ENCODE measurements around the gene OPN1SW.

OPN1SW gene

GRCh38 chr7:128775744-128776474 lies at the start of gene OPN1SW:
OPN1SW (minus strand) TSS chr7:128775794; CDS start chr7:128775781, 13 bp downstream.
- no peak for DNase-seq (ENCODE audit: low read depth in 4 of 4, low spot score in 1 of 4)

- DNase-seq (ENCODE audit: low read depth in 4 of 4, low spot score in 1 of 4), result no peak
Observed at GRCh38 chr7:128821724-128822123, 46.1 kb upstream of the OPN1SW start.

- DNase-seq (ENCODE audit: low read depth in 4 of 4, low spot score in 1 of 4), result no peak
Observed at GRCh38 chr7:128818694-128819093, 43.1 kb upstream of the OPN1SW start.

GRCh38 chr7:128815289-128815942 lies 39.8 kb upstream of the OPN1SW start:
- DNase-seq (ENCODE audit: low read depth in 4 of 4, low spot score in 1 of 4), result no peak

- no peak for DNase-seq (ENCODE audit: low read depth in 4 of 4, low spot score in 1 of 4)
Observed at GRCh38 chr7:128814499-128814898, 38.9 kb upstream of the OPN1SW start.

GRCh38 chr7:128812514-128813168 lies 37.0 kb upstream of the OPN1SW start:
- no peak for DNase-seq (ENCODE audit: low read depth in 4 of 4, low spot score in 1 of 4)

- DNase-seq (ENCODE audit: low read depth in 4 of 4, low spot score in 1 of 4), result no peak
Observed at GRCh38 chr7:128811631-128812430, 36.2 kb upstream of the OPN1SW start.

- DNase-seq (ENCODE audit: low read depth in 4 of 4, low spot score in 1 of 4), result no peak
Observed at GRCh38 chr7:128810997-128811396, 35.4 kb upstream of the OPN1SW start.

GRCh38 chr7:128810473-128810872 lies 34.9 kb upstream of the OPN1SW start:
- no peak for DNase-seq (ENCODE audit: low read depth in 4 of 4, low spot score in 1 of 4)

GRCh38 chr7:128809363-128809762 lies 33.8 kb upstream of the OPN1SW start:
- no peak for DNase-seq (ENCODE audit: low read depth in 4 of 4, low spot score in 1 of 4)

- DNase-seq (ENCODE audit: low read depth in 4 of 4, low spot score in 1 of 4), result no peak
Observed at GRCh38 chr7:128807191-128807590, 31.6 kb upstream of the OPN1SW start.

GRCh38 chr7:128805225-128805624 lies 29.6 kb upstream of the OPN1SW start:
- no peak for DNase-seq (ENCODE audit: low read depth in 4 of 4, low spot score in 1 of 4)

- DNase-seq (ENCODE audit: low read depth in 4 of 4, low spot score in 1 of 4), result no peak
Observed at GRCh38 chr7:128804484-128804883, 28.9 kb upstream of the OPN1SW start.

- DNase-seq (ENCODE audit: low read depth in 4 of 4, low spot score in 1 of 4), result no peak
Observed at GRCh38 chr7:128801667-128802418, 26.2 kb upstream of the OPN1SW start.

- no peak for DNase-seq (ENCODE audit: low read depth in 4 of 4, low spot score in 1 of 4)
Observed at GRCh38 chr7:128801003-128801402, 25.4 kb upstream of the OPN1SW start.

GRCh38 chr7:128800567-128800966 lies 25.0 kb upstream of the OPN1SW start:
- DNase-seq (ENCODE audit: low read depth in 4 of 4, low spot score in 1 of 4), result no peak

- no peak for DNase-seq (ENCODE audit: low read depth in 4 of 4, low spot score in 1 of 4)
Observed at GRCh38 chr7:128799451-128799850, 23.9 kb upstream of the OPN1SW start.

GRCh38 chr7:128796327-128796726 lies 20.7 kb upstream of the OPN1SW start:
- no peak for DNase-seq (ENCODE audit: low read depth in 4 of 4, low spot score in 1 of 4)

GRCh38 chr7:128795129-128795528 lies 19.5 kb upstream of the OPN1SW start:
- DNase-seq (ENCODE audit: low read depth in 4 of 4, low spot score in 1 of 4), result no peak

- no peak for DNase-seq (ENCODE audit: low read depth in 4 of 4, low spot score in 1 of 4)
Observed at GRCh38 chr7:128794436-128794835, 18.8 kb upstream of the OPN1SW start.

GRCh38 chr7:128794020-128794419 lies 18.4 kb upstream of the OPN1SW start:
- no peak for DNase-seq (ENCODE audit: low read depth in 4 of 4, low spot score in 1 of 4)
